H1 (cell line): ENCODE measurements around the gene VSTM2B.

ENCODE experiments used
- CBX5 ChIP-seq: fragments of 300-800, 300-1000 bp; sonication (generic); IDR thresholded peaks from 2 replicates; pipeline ENCODE4 v1.7.1; 2016; ENCODE audit warnings: antibody characterized with exemption, low read length, low read depth
- CHD2 ChIP-seq: IDR thresholded peaks from 2 replicates; pipeline ENCODE4 v1.6.1; 2012; ENCODE audit warnings: low read length, improper control_type of control experiment
- CTCF ChIP-seq, 3 experiments: IDR thresholded peaks; 1 replicate in 2 of 3; 2 replicates in 1 of 3; pipeline versions ENCODE4 v1.5.1 to v1.6.1; 2011; ENCODE audit warnings: low read length in 3 of 3, mild to moderate bottlenecking in 3 of 3, inconsistent platforms in 2 of 3, low read depth in 1 of 3, moderate library complexity in 1 of 3; ENCODE audit not compliant: insufficient read depth in 1 of 3; ENCODE audit errors: control extremely low read depth in 1 of 3
- E2F6 ChIP-seq: IDR thresholded peaks from 2 replicates; pipeline ENCODE4 v1.6.1; 2012; ENCODE audit warnings: inconsistent platforms
- EZH2 ChIP-seq: fragments of 200-600 bp; sonication (generic); IDR thresholded peaks from 2 replicates; pipeline ENCODE4 v1.7.1; 2012; ENCODE audit warnings: low read depth, mild to moderate bottlenecking, moderate library complexity, low read length, inconsistent platforms; ENCODE audit not compliant: severe bottlenecking
- HDAC2 ChIP-seq, 2 experiments: fragments of 300-600 bp in 1 of 2; sonication (generic) in 1 of 2; IDR thresholded peaks; 2 replicates each; pipeline ENCODE4 v1.6.1; 2011 to 2012; ENCODE audit warnings: low read depth in 2 of 2, low read length in 2 of 2, mild to moderate bottlenecking in 2 of 2, moderate library complexity in 2 of 2, borderline replicate concordance in 1 of 2, inconsistent platforms in 1 of 2
- JUND ChIP-seq: IDR thresholded peaks from 2 replicates; pipeline ENCODE4 v1.6.1; 2011; ENCODE audit warnings: mild to moderate bottlenecking, improper control_type of control experiment, low read length
- KDM5A ChIP-seq: fragments of 200-600 bp; IDR thresholded peaks from 2 replicates; pipeline ENCODE4 v1.7.1; 2012; ENCODE audit warnings: mild to moderate bottlenecking, low read length, inconsistent platforms, mixed read lengths
- MAFK ChIP-seq: IDR thresholded peaks from 2 replicates; pipeline ENCODE4 v1.6.1; 2012; ENCODE audit warnings: low read depth, mild to moderate bottlenecking, improper control_type of control experiment, low read length
- MAX ChIP-seq: IDR thresholded peaks from 2 replicates; pipeline ENCODE4 v1.6.1; 2012; ENCODE audit warnings: inconsistent platforms
- POLR2A ChIP-seq, 2 experiments: IDR thresholded peaks; 1 replicate in 1 of 2; 2 replicates in 1 of 2; pipeline ENCODE4 v1.6.1; 2011; ENCODE audit warnings: low read depth in 2 of 2, low read length in 2 of 2, mild to moderate bottlenecking in 2 of 2; ENCODE audit errors: control extremely low read depth in 1 of 2
- POLR2AphosphoS5 ChIP-seq: IDR thresholded peaks from 2 replicates; pipeline ENCODE4 v1.6.1; 2011; ENCODE audit warnings: low read depth, low read length
- TBP ChIP-seq: IDR thresholded peaks from 2 replicates; pipeline ENCODE4 v1.6.1; 2011; ENCODE audit warnings: low read depth, low read length, improper control_type of control experiment
- USF2 ChIP-seq: IDR thresholded peaks from 2 replicates; pipeline ENCODE4 v1.6.1; 2011; ENCODE audit warnings: low read length, improper control_type of control experiment

GRCh38 chr19:29559743-29560142, 33.9 kb downstream of the VSTM2B start:
- TF ChIP-seq KDM5A (no peak), CTCF (IDR thresholded peaks at IDR 0.05; ENCODE audit: control extremely low read depth in 1 of 3, insufficient read depth in 1 of 3, low read depth in 1 of 3, low read length in 3 of 3) (no peak), TBP (no peak), CHD2 (no peak), EZH2 (no peak), E2F6 (no peak), CBX5 (no peak), HDAC2 (IDR thresholded peaks at IDR 0.05; ENCODE audit: borderline replicate concordance in 1 of 2, low read depth in 2 of 2, low read length in 2 of 2) (no peak), POLR2A (IDR thresholded peaks at IDR 0.05; ENCODE audit: control extremely low read depth in 1 of 2, low read depth in 2 of 2, low read length in 2 of 2) (no peak), JUND (no peak), USF2 (no peak), MAFK (no peak), MAX (no peak), POLR2AphosphoS5 (no peak)
